Gastrocnemius medialis (tissue), 4 donors: Measurements from ENCODE around the gene ASB10. TPM values are rescaled to one million over a fixed set of nuclear protein-coding genes. Genes with fewer than 3 reads are reported as not detected.

Experiments
- ATAC-seq, 2 donors: fragments of 150-250 bp; one replicate each; pipeline ENCODE4 v1.9.1; 2016
- DNase-seq, 2 donors: peaks; one replicate each; pipeline ENCODE4 v3.0.0-alpha.2; 2019
- H3K27ac ChIP-seq, 4 donors: fragments of 200-600 bp; sonication (generic); 1 replicate in 1 of 4; 2 replicates in 3 of 4; pipeline ENCODE4 v1.5.1; 2016 to 2018; ENCODE audit warnings: mild to moderate bottlenecking in 2 of 4, moderate library complexity in 1 of 4
- H3K27me3 ChIP-seq, 3 donors: fragments of 200-600 bp; sonication (generic) in 2 of 3; 1 replicate in 1 of 3; 2 replicates in 2 of 3; pipeline versions ENCODE4 v1.5.1 to v1.6.0; 2016 to 2019; ENCODE audit warnings: mild to moderate bottlenecking in 1 of 3, moderate library complexity in 1 of 3
- H3K36me3 ChIP-seq, 2 donors: fragments of 200-600 bp; sonication (generic) in 1 of 2; one replicate each; pipeline ENCODE4 v1.5.1; 2017 to 2018
- H3K4me1 ChIP-seq, 2 donors: fragments of 200-600 bp; sonication (generic) in 1 of 2; one replicate each; pipeline ENCODE4 v1.5.1; 2016 to 2017; ENCODE audit warnings: mild to moderate bottlenecking in 2 of 2
- H3K4me3 ChIP-seq, 4 donors: fragments of 200-600 bp; sonication (generic) in 3 of 4; 1 replicate in 1 of 4; 2 replicates in 3 of 4; pipeline ENCODE4 v1.5.1; 2016 to 2019; ENCODE audit warnings: mild to moderate bottlenecking in 2 of 4
- H3K9me3 ChIP-seq, 3 donors: fragments of 200-600 bp; sonication (generic) in 2 of 3; 1 replicate in 1 of 3; 2 replicates in 2 of 3; pipeline ENCODE4 v1.5.1; 2016 to 2019
- POLR2A ChIP-seq, 2 donors: fragments of 450-650 bp; IDR thresholded peaks; one replicate each; pipeline ENCODE4 v1.6.1; 2017; ENCODE audit warnings: antibody characterized with exemption in 2 of 2, mild to moderate bottlenecking in 2 of 2, moderate library complexity in 2 of 2
- in situ Hi-C, 4 donors: fragments of 200-750 bp; cut with MboI; loops; one replicate each; pipeline versions ENCODE4 v1.15.0 to v1.8.0; 2017; ENCODE audit warnings: low sequenced_read_pairs in 4 of 4
- intact Hi-C: fragments of 100-400 bp; cut with DNase I; formaldehyde crosslinking; loops from one replicate; pipeline ENCODE4 v1.15.1; 2023; ENCODE audit warnings: low total_unique reads
- total RNA-seq, 4 donors: library from RNA; depleted of rRNA; stranded (reverse); fragments of >200 nt; gene quantifications; one replicate each; pipeline versions ENCODE4 v1.1.0 to v1.2.3, GENCODE V29; 2016
- TF ChIP-seq, protein P1 (sequence below), 5 experiments: fragments of 450-650 bp in 3 of 5; fragments of 200-600 bp in 2 of 5; sonication (generic) in 2 of 5; IDR thresholded peaks in 4 of 5; conservative IDR thresholded peaks in 1 of 5; 1 replicate in 4 of 5; 2 replicates in 1 of 5; pipeline ENCODE4 v1.5.1; 2016 to 2019; ENCODE audit warnings: antibody characterized with exemption in 5 of 5, mild to moderate bottlenecking in 3 of 5, moderate library complexity in 3 of 5

ASB10 gene
- total RNA-seq, 4 donors from 2014 or later: 17.1 to 24.8 (median 21.6) TPM

DNA sequence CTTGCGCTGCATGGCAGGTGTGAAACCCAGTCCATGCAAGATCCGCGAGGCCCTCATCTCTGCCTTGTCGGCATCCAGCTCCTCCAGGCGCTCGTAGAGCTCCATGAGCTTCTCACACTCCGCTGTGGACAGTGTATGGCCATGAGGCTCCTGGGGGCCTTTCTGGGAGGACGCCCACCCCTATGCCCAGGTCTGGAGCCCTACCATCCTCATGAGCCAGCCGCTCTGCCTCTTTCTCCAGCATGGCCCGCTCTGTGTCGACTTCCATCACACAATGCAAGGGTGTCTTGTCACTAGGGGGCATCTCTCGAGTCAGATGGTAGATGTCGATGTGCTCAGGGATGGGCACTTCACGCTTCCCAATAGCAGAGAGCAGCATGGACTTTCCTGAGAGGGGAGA lies 36.7 kb upstream of the ASB10 start:
- TF ChIP-seq, protein P1, sequence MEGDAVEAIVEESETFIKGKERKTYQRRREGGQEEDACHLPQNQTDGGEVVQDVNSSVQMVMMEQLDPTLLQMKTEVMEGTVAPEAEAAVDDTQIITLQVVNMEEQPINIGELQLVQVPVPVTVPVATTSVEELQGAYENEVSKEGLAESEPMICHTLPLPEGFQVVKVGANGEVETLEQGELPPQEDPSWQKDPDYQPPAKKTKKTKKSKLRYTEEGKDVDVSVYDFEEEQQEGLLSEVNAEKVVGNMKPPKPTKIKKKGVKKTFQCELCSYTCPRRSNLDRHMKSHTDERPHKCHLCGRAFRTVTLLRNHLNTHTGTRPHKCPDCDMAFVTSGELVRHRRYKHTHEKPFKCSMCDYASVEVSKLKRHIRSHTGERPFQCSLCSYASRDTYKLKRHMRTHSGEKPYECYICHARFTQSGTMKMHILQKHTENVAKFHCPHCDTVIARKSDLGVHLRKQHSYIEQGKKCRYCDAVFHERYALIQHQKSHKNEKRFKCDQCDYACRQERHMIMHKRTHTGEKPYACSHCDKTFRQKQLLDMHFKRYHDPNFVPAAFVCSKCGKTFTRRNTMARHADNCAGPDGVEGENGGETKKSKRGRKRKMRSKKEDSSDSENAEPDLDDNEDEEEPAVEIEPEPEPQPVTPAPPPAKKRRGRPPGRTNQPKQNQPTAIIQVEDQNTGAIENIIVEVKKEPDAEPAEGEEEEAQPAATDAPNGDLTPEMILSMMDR (IDR thresholded peaks at IDR 0.05 in 4 of 5, conservative IDR thresholded peaks at IDR 0.05 in 1 of 5): no peak
- TF ChIP-seq POLR2A (IDR thresholded peaks at IDR 0.05): no peak
- peaks cover 2 to 70% of the 10 kb centered on the region in 2 donors for H3K36me3 ChIP-seq
- no peak overlapping the region for H3K4me3 ChIP-seq
- no peaks in the 10 kb centered on the region for H3K9me3 ChIP-seq
- H3K27ac ChIP-seq: no peak overlapping the region
- in situ Hi-C loops (no loop called here), intact Hi-C loops (no loop called here)
- peaks cover 21 to 24% of the 10 kb centered on the region in 2 donors for H3K4me1 ChIP-seq
- ATAC-seq (no peak), DNase-seq (no peak)
- no peaks in the 10 kb centered on the region for H3K27me3 ChIP-seq

DNA sequence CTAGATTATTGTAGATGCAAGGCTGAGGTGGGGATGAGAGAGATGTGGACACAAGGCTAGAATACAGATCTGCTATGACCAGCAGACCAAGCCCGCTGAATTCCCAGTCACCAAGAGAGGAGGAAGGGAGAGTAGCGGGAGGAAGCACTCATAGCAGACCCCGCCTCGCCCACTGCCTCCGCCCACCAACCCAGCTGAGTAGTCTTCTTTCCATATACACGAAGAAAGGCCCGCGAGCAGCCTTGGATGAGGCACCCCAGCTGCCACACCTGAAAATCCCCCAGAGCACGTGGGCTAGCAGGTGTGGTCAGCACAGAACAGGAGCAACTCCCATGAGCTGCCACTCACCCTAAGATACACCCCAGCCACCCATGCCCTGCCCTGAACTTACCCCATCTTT lies 31.1 kb upstream of the ASB10 start:
- TF ChIP-seq, protein P1 (IDR thresholded peaks at IDR 0.05 in 4 of 5, conservative IDR thresholded peaks at IDR 0.05 in 1 of 5): no peak
- TF ChIP-seq POLR2A (IDR thresholded peaks at IDR 0.05): no peak
- no peak for ATAC-seq

DNA sequence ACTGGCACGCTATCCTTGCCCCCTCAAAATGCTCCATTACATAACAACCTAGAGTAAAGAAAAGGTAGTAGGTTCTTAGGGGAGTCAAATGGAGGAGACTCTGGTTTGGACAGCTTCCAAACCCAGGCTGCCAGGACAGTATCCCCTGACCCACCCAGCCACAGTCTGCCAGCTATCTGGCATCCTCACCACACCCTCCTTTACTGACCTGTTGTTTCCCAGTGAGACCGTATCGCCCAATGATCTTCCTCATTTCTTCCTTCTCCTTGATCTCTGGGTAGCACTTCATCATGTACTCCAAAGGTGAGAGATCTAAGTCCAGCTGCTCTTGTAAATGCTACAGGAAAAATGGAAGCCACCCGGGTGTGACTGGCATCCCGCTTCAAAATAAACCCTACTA lies 28.3 kb upstream of the ASB10 start:
- in situ Hi-C loops: no loop called here
- H3K27me3 ChIP-seq: no peaks in the 10 kb centered on the region
- no peak overlapping the region for H3K4me3 ChIP-seq
- H3K9me3 ChIP-seq: no peaks in the 10 kb centered on the region
- DNase-seq (no peak), ATAC-seq (no peak)
- H3K4me1 ChIP-seq: no peaks in the 10 kb centered on the region
- peaks cover 3 to 87% of the 10 kb centered on the region in 2 donors for H3K36me3 ChIP-seq
- intact Hi-C loops: no loop called here
- no peak overlapping the region for H3K27ac ChIP-seq
- TF ChIP-seq, protein P1 (IDR thresholded peaks at IDR 0.05 in 4 of 5, conservative IDR thresholded peaks at IDR 0.05 in 1 of 5): no peak
- no peak for TF ChIP-seq POLR2A (IDR thresholded peaks at IDR 0.05)

More for the DNA sequence above, 31.1 kb upstream of the ASB10 start:
- Histone ChIP-seq H3K27ac (no peak overlapping the region), H3K4me1 (no peaks in the 10 kb centered on the region), H3K27me3 (no peaks in the 10 kb centered on the region), H3K36me3 (peaks cover 3 to 100% of the 10 kb centered on the region in 2 donors), H3K4me3 (no peak overlapping the region), H3K9me3 (no peaks in the 10 kb centered on the region)
- no peak for DNase-seq
- intact Hi-C loops (no loop called here), in situ Hi-C loops (no loop called here)

DNA sequence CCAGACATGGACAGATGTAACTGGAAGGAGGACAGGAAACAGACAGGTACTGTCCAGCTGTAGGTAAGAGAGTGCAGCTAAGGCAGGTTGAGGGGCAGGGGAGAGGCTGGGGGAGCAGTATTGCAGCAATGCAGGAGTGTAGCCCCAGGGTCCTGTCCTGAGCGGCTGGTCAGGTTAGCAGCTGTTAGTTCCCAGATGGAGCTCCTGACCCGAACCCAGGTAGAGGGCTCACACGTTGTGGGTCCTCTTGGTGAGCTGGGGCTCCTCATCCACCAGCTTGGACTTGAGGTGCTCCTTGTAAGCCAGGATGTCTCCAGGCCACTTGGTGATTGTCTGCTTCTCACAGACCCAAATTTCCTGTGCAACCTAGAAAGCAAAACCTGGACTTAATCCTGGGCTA lies 26.8 kb upstream of the ASB10 start:
- in situ Hi-C loops: no loop called here
- TF ChIP-seq, protein P1 (IDR thresholded peaks at IDR 0.05 in 4 of 5, conservative IDR thresholded peaks at IDR 0.05 in 1 of 5): no peak
- TF ChIP-seq POLR2A (IDR thresholded peaks at IDR 0.05): no peak
- ATAC-seq (no peak), DNase-seq (no peak)
- H3K9me3 ChIP-seq: no peaks in the 10 kb centered on the region
- H3K27ac ChIP-seq: no peak overlapping the region
- no peaks in the 10 kb centered on the region for H3K27me3 ChIP-seq
- no peak overlapping the region for H3K4me3 ChIP-seq
- H3K36me3 ChIP-seq: peaks cover 2 to 71% of the 10 kb centered on the region in 2 donors
- no peaks in the 10 kb centered on the region for H3K4me1 ChIP-seq
- intact Hi-C loops: no loop called here

DNA sequence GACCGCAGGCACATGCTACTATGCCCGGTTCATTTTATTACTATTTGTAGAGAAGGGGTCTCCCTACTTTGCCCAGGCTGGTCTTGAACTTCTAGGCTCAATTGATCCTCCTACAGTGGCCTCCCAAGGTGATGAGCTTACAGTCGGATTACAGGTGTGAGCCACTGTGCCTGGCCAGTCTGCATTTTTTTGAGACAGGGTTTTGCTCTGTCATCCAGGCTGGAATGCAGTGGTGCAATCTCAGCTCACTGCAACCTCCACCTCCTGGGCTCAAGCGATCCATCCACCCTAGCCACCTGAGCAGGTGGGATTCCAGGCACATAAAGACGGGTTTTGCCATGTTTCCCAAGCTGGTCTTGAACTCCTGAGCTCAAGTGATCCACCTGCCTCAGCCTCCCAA lies 25.6 kb upstream of the ASB10 start:
- Histone ChIP-seq H3K9me3 (no peaks in the 10 kb centered on the region), H3K27me3 (no peaks in the 10 kb centered on the region), H3K4me1 (no peaks in the 10 kb centered on the region), H3K4me3 (no peak overlapping the region), H3K27ac (no peak overlapping the region), H3K36me3 (peaks cover 0 to 59% of the 10 kb centered on the region in 2 donors)
- TF ChIP-seq POLR2A (IDR thresholded peaks at IDR 0.05): no peak
- TF ChIP-seq, protein P1 (IDR thresholded peaks at IDR 0.05 in 4 of 5, conservative IDR thresholded peaks at IDR 0.05 in 1 of 5): no peak
- in situ Hi-C loops (no loop called here), intact Hi-C loops (no loop called here)
- DNase-seq: no peak
- ATAC-seq: no peak
